Nephron (organoid): ENCODE data around the gene CRMP1.

ENCODE experiments used
- H3K27ac Mint-ChIP-seq, 3 experiments: 2 replicates each; pipeline ENCODE4 v1.8.0; 2020; ENCODE audit warnings: mixed read lengths in 3 of 3, mild to moderate bottlenecking in 2 of 3, moderate library complexity in 1 of 3
- H3K27me3 Mint-ChIP-seq: 2 replicates; pipeline ENCODE4 v1.8.0; 2021; ENCODE audit warnings: low read depth, mild to moderate bottlenecking, moderate library complexity, mixed read lengths
- H3K36me3 Mint-ChIP-seq: 2 replicates; pipeline ENCODE4 v1.8.0; 2020; ENCODE audit warnings: low read depth, mixed read lengths
- H3K4me1 Mint-ChIP-seq: 2 replicates; pipeline ENCODE4 v1.8.0; 2020; ENCODE audit warnings: mixed read lengths
- H3K4me3 Mint-ChIP-seq, 3 experiments: 2 replicates each; pipeline ENCODE4 v1.8.0; 2020; ENCODE audit warnings: mild to moderate bottlenecking in 3 of 3, mixed read lengths in 3 of 3, moderate library complexity in 2 of 3
- H3K9me3 Mint-ChIP-seq: 2 replicates; pipeline ENCODE4 v1.8.0; 2020; ENCODE audit warnings: mixed read lengths
- TF ChIP-seq, protein P1 (sequence below), 3 experiments: fragments of 200-600 bp; sonication (generic); IDR thresholded peaks; one replicate each; pipeline ENCODE4 v1.5.0; 2021; ENCODE audit warnings: antibody characterized with exemption in 3 of 3; ENCODE audit not compliant: unreplicated experiment in 3 of 3

CRMP1 gene

DNA sequence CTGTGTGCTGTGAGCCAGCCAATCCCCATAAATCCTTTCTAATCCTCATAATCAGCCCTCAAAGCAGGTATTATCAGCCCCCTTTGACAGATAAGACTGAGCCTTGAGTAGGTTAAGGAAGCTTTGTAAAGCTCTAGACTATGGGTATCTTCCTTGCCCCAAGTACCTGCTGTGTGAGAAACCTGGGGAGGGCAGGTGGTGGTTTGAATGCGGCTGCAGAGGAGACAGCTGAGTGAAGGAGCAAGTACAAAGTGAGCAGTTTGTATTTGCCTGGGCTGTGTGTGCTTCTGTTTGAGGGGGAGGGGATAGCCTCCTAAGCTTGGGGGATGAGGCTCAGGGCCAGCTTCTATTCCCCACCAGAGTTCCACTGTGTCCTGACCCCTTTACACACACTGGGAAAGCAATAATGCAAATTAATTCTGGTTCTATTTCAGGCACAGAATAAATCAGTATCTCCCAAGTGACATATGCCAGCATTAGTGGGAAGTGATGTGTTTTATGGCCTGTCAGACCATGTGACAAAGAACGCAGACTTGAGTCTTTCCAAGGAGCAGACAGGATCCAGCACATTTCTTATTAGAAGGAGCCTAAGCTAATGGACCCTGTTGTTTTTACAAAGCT lies 118.4 kb downstream of the CRMP1 start:
- no peaks in the 10 kb centered on the region for H3K27me3 Mint-ChIP-seq
- TF ChIP-seq, protein P1, sequence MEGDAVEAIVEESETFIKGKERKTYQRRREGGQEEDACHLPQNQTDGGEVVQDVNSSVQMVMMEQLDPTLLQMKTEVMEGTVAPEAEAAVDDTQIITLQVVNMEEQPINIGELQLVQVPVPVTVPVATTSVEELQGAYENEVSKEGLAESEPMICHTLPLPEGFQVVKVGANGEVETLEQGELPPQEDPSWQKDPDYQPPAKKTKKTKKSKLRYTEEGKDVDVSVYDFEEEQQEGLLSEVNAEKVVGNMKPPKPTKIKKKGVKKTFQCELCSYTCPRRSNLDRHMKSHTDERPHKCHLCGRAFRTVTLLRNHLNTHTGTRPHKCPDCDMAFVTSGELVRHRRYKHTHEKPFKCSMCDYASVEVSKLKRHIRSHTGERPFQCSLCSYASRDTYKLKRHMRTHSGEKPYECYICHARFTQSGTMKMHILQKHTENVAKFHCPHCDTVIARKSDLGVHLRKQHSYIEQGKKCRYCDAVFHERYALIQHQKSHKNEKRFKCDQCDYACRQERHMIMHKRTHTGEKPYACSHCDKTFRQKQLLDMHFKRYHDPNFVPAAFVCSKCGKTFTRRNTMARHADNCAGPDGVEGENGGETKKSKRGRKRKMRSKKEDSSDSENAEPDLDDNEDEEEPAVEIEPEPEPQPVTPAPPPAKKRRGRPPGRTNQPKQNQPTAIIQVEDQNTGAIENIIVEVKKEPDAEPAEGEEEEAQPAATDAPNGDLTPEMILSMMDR (IDR thresholded peaks at IDR 0.05; ENCODE audit: unreplicated experiment in 3 of 3): no peak
- no peaks in the 10 kb centered on the region for H3K4me1 Mint-ChIP-seq
- H3K4me3 Mint-ChIP-seq: no peak overlapping the region
- no peak overlapping the region for H3K27ac Mint-ChIP-seq
- peaks cover 59% of the 10 kb centered on the region for H3K36me3 Mint-ChIP-seq
- H3K9me3 Mint-ChIP-seq: peaks cover 27% of the 10 kb centered on the region

DNA sequence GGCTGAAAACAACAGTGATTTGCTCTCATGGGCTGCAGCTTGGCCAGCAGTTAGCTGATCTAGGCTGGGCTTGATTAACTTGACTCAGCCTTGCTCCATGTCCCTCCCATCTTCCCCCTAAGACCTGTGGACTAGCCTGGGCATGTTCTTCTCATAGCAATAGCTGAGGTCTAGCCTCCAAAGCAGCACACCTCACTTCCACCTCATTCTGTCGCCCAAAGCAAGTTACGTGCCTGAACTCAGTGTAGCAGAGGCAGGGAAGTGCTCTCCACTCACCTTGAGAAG lies 119.7 kb downstream of the CRMP1 start:
- Mint-ChIP-seq H3K36me3 (peaks cover 72% of the 10 kb centered on the region), H3K27me3 (no peaks in the 10 kb centered on the region), H3K4me1 (no peaks in the 10 kb centered on the region), H3K4me3 (no peak overlapping the region), H3K27ac (no peak overlapping the region), H3K9me3 (peaks cover 34% of the 10 kb centered on the region)
- TF ChIP-seq, protein P1 (IDR thresholded peaks at IDR 0.05; ENCODE audit: unreplicated experiment in 3 of 3): no peak

DNA sequence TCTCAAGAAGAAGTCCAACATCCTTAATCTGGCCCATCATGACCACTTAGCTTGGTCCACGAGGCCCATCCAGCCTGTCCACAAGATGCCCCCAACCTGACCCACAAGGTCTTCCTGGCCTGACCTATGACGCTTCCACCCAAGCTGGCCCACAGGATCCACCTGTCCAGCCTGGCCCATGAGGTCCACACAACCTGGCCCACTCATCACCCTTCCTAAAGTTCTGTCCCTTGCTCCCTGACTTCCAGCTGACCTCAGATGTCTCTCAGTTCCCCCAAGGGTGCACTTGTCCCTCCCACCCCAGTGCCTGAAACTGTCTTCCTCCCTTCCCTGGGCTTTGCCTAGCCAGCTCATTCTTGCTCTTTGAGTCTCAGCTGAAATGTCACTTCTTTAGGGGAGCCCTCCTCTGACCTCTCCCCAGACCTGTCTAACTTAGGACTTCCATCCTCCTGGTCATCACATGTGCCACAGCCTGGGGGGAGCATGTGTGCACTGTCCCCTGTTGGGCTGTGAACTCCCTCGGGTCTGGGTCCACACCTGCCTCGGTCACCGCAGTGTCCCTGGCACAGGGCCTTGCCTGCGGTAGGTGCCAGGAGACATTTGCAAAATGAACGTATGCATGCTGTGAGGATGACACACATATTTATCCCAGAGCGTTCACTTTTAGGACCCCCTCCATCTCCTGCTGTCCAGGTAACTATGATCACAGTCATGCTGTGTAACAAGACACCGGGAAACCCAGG lies 120.2 kb downstream of the CRMP1 start:
- Mint-ChIP-seq H3K36me3 (peaks cover 76% of the 10 kb centered on the region), H3K4me3 (no peak overlapping the region), H3K4me1 (no peaks in the 10 kb centered on the region), H3K27me3 (no peaks in the 10 kb centered on the region), H3K27ac (no peak overlapping the region), H3K9me3 (peaks cover 39% of the 10 kb centered on the region)
- TF ChIP-seq, protein P1 (IDR thresholded peaks at IDR 0.05; ENCODE audit: unreplicated experiment in 3 of 3): no peak
